Activated naive CD8-positive, alpha-beta T cell treated with anti-CD3 and anti-CD28 coated beads, Interleukin-2, amount 50 U/mL, for 24 hours (primary cell): ENCODE measurements around the gene KRTAP10-2.

Source experiments
- ATAC-seq: fragments of 150-1000 bp; cut with Tn5 transposase; one replicate; pipeline ENCODE4 v1.10.0; 2021
- DNase-seq: peaks from one replicate; pipeline ENCODE4 v3.0.0; 2021
- H3K27ac Mint-ChIP-seq: one replicate; pipeline ENCODE4 v1.8.0; 2021; ENCODE audit warnings: mild to moderate bottlenecking, mixed read lengths
- H3K27me3 Mint-ChIP-seq: one replicate; pipeline ENCODE4 v1.8.0; 2021; ENCODE audit warnings: mixed read lengths
- H3K36me3 Mint-ChIP-seq: one replicate; pipeline ENCODE4 v1.8.0; 2021; ENCODE audit warnings: low read depth, mixed read lengths
- H3K4me1 Mint-ChIP-seq: one replicate; pipeline ENCODE4 v1.8.0; 2021; ENCODE audit warnings: mixed read lengths
- H3K4me3 Mint-ChIP-seq: one replicate; pipeline ENCODE4 v1.8.0; 2021; ENCODE audit warnings: mild to moderate bottlenecking, moderate library complexity, mixed read lengths
- H3K9me3 Mint-ChIP-seq: one replicate; pipeline ENCODE4 v1.8.0; 2021; ENCODE audit warnings: mixed read lengths

Gene KRTAP10-2

GRCh38 chr21:44531606-44532564, 19.4 kb downstream of the KRTAP10-2 start:
- no peaks in the 10 kb centered on the region for H3K36me3 Mint-ChIP-seq
- H3K27ac Mint-ChIP-seq, result no peak overlapping the region

GRCh38 chr21:44530903-44531605, 20.3 kb downstream of the KRTAP10-2 start:
- Mint-ChIP-seq H3K27ac (no peak overlapping the region), H3K36me3 (no peaks in the 10 kb centered on the region), H3K4me1 (no peaks in the 10 kb centered on the region), H3K9me3 (no peaks in the 10 kb centered on the region), H3K27me3 (peaks cover 2% of the 10 kb centered on the region), H3K4me3 (no peak overlapping the region)
- DNase-seq (no peak), ATAC-seq (no peak)

More at GRCh38 chr21:44531606-44532564, 19.4 kb downstream of the KRTAP10-2 start:
- Mint-ChIP-seq H3K27me3 (peaks cover 2% of the 10 kb centered on the region), H3K9me3 (no peaks in the 10 kb centered on the region), H3K4me3 (no peak overlapping the region), H3K4me1 (no peaks in the 10 kb centered on the region)
- DNase-seq (no peak), ATAC-seq (no peak)

DNA sequence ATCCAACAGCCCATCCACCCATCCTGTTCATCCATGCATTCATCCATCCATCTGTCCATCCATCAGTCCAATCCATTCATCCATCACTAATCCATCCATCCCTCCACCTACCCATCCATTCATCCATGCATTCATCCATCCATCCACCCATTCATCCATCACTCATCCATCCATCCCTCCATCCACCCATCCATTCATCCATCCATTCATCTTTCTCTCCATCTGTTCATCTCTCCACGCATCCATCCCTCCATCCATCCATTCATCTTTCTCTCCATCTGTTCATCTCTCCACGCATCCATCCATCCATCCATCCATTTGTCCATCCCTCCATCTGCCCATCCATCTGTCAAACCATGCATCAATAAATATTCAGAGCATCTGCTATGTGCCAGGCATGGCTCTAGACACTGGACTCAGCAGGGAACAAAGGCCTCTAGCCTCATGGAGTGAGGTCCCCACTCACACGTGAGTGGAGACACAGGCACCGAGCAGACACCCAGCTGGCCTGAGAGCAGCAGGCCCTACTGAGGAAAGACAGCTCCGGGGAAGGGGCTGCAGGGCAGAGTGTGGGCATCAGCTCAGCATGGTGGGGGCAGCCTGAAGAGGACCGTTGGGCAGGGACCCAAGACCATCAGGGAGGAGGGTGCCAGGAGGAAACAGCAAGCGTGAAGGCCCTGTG, 20.9 kb downstream of the KRTAP10-2 start:
- no peak overlapping the region for H3K4me3 Mint-ChIP-seq
- no peaks in the 10 kb centered on the region for H3K36me3 Mint-ChIP-seq
- no peak for ATAC-seq
- no peak overlapping the region for H3K27ac Mint-ChIP-seq
- H3K4me1 Mint-ChIP-seq, result no peaks in the 10 kb centered on the region
- H3K9me3 Mint-ChIP-seq, result no peaks in the 10 kb centered on the region
- DNase-seq, result no peak
- H3K27me3 Mint-ChIP-seq, result peaks cover 2% of the 10 kb centered on the region

DNA sequence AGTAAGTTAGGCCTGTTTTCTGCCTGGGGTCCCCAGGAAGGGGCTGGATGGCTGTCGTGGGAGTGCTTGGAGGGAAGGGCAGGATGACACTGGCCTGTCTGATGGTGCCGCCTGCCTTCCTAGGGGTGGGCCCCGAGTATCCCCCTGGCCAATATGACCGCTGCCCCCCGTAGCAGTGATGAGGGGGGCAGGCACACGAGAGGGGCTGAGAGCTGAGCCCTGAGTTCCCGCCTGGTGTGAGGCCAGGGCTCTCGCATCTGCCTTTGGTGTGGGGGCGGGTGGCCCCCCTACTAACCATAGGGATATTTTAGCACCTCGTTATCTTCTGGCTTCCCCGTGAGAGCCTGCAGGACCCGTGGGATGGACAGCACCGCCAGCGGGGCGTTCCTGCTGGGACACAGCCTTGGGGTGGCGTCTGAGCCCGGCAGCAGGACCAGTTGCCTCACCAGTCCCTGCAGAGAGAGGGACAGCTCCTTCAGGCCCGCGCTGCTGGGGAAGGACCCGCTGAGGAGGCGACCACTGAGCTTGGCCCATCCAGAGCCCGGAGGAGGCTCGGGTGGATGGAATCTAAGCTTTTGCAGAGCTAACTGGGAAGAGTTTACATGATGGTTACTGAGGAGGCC, 21.7 kb downstream of the KRTAP10-2 start:
- Mint-ChIP-seq H3K4me1 (no peaks in the 10 kb centered on the region), H3K4me3 (no peak overlapping the region), H3K36me3 (no peaks in the 10 kb centered on the region), H3K9me3 (no peaks in the 10 kb centered on the region), H3K27me3 (peaks cover 2% of the 10 kb centered on the region), H3K27ac (no peak overlapping the region)
- ATAC-seq (no peak), DNase-seq (no peak)

DNA sequence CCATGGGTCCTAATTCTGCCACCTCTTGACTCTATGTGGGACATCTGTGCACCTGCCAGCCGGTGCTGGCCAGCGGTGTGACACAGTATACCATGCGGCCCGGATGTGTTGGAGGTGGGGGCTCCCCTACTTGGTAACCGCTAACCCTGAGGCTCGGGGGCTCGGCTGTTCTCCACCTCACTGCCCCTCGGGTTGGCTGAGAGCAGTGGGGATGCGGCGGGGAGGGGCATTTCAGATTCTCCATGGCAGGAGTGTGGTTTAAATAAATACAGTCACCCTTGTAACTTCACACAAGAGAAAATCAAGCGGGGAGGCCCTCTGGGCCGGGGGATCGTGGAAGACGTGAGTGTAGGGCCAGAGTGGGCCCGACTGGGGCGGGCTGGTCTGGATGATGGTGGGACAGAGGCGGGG, 22.3 kb downstream of the KRTAP10-2 start:
- no peak for DNase-seq
- no peaks in the 10 kb centered on the region for H3K4me1 Mint-ChIP-seq
- ATAC-seq, result no peak
- H3K4me3 Mint-ChIP-seq, result no peak overlapping the region
- peaks cover 2% of the 10 kb centered on the region for H3K27me3 Mint-ChIP-seq
- H3K36me3 Mint-ChIP-seq, result no peaks in the 10 kb centered on the region
- no peak overlapping the region for H3K27ac Mint-ChIP-seq
- no peaks in the 10 kb centered on the region for H3K9me3 Mint-ChIP-seq

- DNase-seq, result no peak
These were observed 22.7 kb downstream of the KRTAP10-2 start for GRCh38 chr21:44528634-44528995.

DNA sequence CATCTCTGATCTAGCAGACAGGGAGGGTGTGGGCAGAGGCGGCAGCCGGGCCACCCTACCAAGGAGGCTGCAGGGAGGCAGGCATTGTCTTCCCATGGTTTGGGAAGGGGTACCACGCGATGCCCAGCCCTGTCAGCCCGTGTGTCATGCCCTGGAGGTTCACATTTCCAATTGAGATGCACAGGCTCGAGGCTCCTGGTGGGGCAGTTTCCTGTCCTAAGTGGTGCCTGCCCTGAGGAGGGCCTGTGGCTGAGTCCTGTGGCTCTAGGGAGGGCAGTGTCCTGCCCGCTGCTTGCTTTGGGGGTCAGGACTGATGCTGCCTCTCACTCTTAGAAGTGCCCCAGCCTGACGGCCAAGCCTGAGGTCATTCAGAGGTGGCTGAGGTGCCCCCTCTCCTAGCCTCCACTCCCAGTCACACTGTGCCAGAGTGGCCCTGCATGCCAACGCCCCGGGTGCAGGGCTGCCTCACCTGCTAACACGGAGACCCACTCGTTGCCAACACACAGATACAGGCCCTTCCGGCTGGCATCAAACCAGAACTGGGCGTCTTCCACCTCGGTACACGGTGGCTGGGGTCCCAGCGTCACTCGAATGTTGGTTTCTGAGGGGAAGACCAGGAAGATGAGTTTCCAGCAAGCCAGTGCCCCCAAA, 23.2 kb downstream of the KRTAP10-2 start:
- no peak for DNase-seq
- no peaks in the 10 kb centered on the region for H3K36me3 Mint-ChIP-seq
- ATAC-seq, result no peak
- H3K27me3 Mint-ChIP-seq, result peaks cover 2% of the 10 kb centered on the region
- H3K9me3 Mint-ChIP-seq, result no peaks in the 10 kb centered on the region
- H3K4me3 Mint-ChIP-seq, result no peak overlapping the region
- H3K27ac Mint-ChIP-seq, result no peak overlapping the region
- H3K4me1 Mint-ChIP-seq, result no peaks in the 10 kb centered on the region

More at GRCh38 chr21:44528634-44528995, 22.7 kb downstream of the KRTAP10-2 start:
- Mint-ChIP-seq H3K9me3 (no peaks in the 10 kb centered on the region), H3K36me3 (no peaks in the 10 kb centered on the region), H3K27me3 (peaks cover 2% of the 10 kb centered on the region), H3K4me1 (no peaks in the 10 kb centered on the region), H3K27ac (no peak overlapping the region), H3K4me3 (no peak overlapping the region)
- ATAC-seq, result no peak

DNA sequence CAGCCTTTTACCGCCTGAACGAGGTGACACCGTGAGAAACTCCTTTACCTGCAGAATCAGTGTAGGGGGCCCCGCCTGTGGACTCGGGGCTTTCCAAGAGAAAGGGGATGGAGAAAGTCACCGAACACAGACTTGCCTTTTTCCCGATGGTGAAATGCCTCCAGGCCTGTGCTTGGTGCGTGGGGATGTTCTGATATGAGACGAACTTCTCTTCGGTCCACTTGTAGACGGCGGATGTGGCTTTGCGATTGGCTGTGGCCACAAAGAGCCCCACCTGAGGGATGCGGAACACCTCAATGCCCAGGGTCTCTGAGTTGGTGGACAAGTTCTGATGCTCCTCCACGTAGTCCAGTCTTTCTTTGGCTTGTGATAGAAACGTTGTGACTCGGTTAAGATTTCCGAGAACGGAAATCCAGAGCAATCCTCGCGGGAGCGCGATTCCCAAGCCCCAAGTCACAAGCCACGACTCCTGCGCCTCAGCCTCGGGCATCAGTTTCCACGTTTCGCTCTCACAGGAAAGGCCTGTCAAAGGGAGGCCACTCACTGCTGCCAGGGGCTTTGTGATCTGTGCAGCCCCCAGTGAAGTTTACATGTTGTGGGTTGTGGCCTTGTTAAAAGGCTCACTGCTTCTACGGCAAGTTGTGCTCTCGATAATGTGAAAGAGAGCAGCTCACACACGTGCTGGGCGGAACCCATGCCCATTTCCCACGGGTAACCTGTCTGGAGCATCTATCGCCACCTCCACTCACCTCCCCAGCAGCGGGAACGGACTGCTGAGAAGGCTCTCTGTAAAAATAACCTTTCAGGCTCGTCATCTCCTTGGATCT, 23.9 kb downstream of the KRTAP10-2 start:
- H3K4me3 Mint-ChIP-seq, result no peak overlapping the region
- H3K4me1 Mint-ChIP-seq, result no peaks in the 10 kb centered on the region
- no peaks in the 10 kb centered on the region for H3K36me3 Mint-ChIP-seq
- ATAC-seq (no peak), DNase-seq (no peak)
- no peak overlapping the region for H3K27ac Mint-ChIP-seq
- no peaks in the 10 kb centered on the region for H3K9me3 Mint-ChIP-seq
- peaks cover 2% of the 10 kb centered on the region for H3K27me3 Mint-ChIP-seq

GRCh38 chr21:44526096-44526997, 25.0 kb downstream of the KRTAP10-2 start:
- H3K36me3 Mint-ChIP-seq, result no peaks in the 10 kb centered on the region
- no peak for ATAC-seq
- DNase-seq, result no peak
- H3K4me1 Mint-ChIP-seq, result no peaks in the 10 kb centered on the region
- no peak overlapping the region for H3K27ac Mint-ChIP-seq
- H3K27me3 Mint-ChIP-seq, result peaks cover 2% of the 10 kb centered on the region
- no peaks in the 10 kb centered on the region for H3K9me3 Mint-ChIP-seq
- no peak overlapping the region for H3K4me3 Mint-ChIP-seq

- Mint-ChIP-seq H3K9me3 (no peaks in the 10 kb centered on the region), H3K27ac (no peak overlapping the region), H3K36me3 (no peaks in the 10 kb centered on the region), H3K4me1 (no peaks in the 10 kb centered on the region), H3K27me3 (peaks cover 2% of the 10 kb centered on the region), H3K4me3 (no peak overlapping the region)
- ATAC-seq, result no peak
- no peak for DNase-seq
These were observed 25.8 kb downstream of the KRTAP10-2 start for GRCh38 chr21:44525391-44526095.

DNA sequence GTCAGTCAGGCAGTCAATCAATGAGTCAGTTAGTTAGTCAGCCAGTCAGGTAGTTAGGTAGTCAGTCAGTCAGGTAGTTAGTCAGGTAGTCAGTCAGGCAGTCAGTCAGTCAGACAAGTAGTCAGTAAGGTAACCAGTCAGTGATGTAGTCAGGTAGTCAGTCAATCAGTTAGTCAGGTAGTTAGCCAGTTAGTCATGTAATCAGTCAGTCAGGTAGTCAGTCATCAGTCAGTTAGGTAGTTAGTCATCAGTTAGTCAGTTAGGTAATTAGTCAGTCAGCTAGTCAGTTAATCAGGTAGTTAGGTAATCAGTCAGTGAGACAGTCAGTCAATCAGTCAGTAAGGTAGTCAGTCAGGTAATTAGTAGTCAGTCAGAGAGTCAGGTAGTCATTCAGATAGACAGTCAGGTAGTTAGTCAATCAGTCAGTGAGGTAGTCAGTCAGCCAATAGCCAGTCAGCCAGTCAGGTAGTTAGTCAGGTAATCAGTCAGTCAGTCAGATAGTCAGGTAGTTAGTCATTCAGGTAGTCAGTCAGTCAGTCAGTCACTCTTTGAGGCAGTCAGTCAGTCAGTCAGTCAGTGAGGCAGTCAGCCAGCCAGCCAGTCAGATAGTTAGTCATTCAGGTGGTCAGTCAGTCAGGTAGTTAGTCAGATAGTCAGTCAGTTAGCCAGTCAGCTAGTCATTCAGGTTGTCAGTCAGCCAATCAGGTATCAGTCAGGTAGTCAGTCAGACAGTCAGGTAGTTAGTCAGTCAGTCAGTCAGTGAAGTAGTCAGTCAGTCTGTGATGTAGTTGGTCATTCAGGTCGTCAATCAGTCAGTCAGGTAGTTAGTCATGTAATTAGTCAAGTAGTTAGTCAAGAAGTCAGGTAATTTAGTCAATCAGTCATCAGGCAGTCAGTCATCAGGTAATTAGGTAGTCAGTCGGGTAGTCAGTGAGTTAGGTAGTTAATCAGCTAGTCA, 26.6 kb downstream of the KRTAP10-2 start:
- DNase-seq (no peak), ATAC-seq (no peak)
- no peaks in the 10 kb centered on the region for H3K27me3 Mint-ChIP-seq
- no peak overlapping the region for H3K27ac Mint-ChIP-seq
- no peaks in the 10 kb centered on the region for H3K36me3 Mint-ChIP-seq
- H3K4me1 Mint-ChIP-seq, result no peaks in the 10 kb centered on the region
- no peaks in the 10 kb centered on the region for H3K9me3 Mint-ChIP-seq
- H3K4me3 Mint-ChIP-seq, result no peak overlapping the region
